ENCODE measurements around the gene MAMDC2.

- no peak for TF ChIP-seq TAF1 (IDR thresholded peaks at IDR 0.05; ENCODE audit: borderline replicate concordance, low read depth, low read length)
- no peak for TF ChIP-seq POLR2AphosphoS5 (IDR thresholded peaks at IDR 0.05; ENCODE audit: low read depth, low read length)
- no peak for TF ChIP-seq POLR2A (IDR thresholded peaks at IDR 0.05; ENCODE audit: low read depth, low read length)
Observed at GRCh38 chr9:70052768-70053167, 9.1 kb downstream of the MAMDC2 start.

All from GM12892 (cell line).